Lung (tissue), 16 donors: ENCODE results near the gene TSPYL1. TPM values are rescaled to one million over a fixed set of nuclear protein-coding genes. Genes with fewer than 3 reads are reported as not detected.
A peak's percentile ranks its signal among the peaks of the same experiment; 100 is the strongest.

Experiments used
- ATAC-seq: fragments of 200-7000 bp; cut with Tn5 transposase; one replicate; pipeline ENCODE4 v1.9.1; 2020; ENCODE audit warnings: moderate number of reproducible peaks; ENCODE audit not compliant: insufficient read depth, low FRiP score
- DNase-seq, 3 donors: peaks; one replicate each; pipeline ENCODE4 v3.0.0-alpha.2; 2013 to 2017
- H3K27ac ChIP-seq, 2 donors: one replicate each; pipeline ENCODE4 v1.5.1; 2013; ENCODE audit warnings: mild to moderate bottlenecking in 2 of 2, moderate library complexity in 2 of 2, control low read depth in 1 of 2, inconsistent platforms in 1 of 2, low read depth in 1 of 2, low read length in 1 of 2
- H3K27me3 ChIP-seq, 3 donors: one replicate each; pipeline ENCODE4 v1.5.1; 2013; ENCODE audit warnings: low read length in 2 of 3; ENCODE audit not compliant: control insufficient read depth in 3 of 3, insufficient read depth in 3 of 3
- H3K36me3 ChIP-seq, 4 donors: one replicate each; pipeline ENCODE4 v1.5.1; 2013; ENCODE audit warnings: low read length in 4 of 4, mild to moderate bottlenecking in 1 of 4, moderate library complexity in 1 of 4; ENCODE audit not compliant: control insufficient read depth in 4 of 4, insufficient read depth in 4 of 4
- H3K4me1 ChIP-seq, 5 donors: one replicate each; pipeline ENCODE4 v1.5.1; 2013; ENCODE audit warnings: low read length in 5 of 5, mild to moderate bottlenecking in 2 of 5, moderate library complexity in 1 of 5; ENCODE audit not compliant: control insufficient read depth in 5 of 5, insufficient read depth in 5 of 5
- H3K4me3 ChIP-seq: one replicate; pipeline ENCODE4 v1.5.1; 2013; ENCODE audit warnings: mild to moderate bottlenecking, control low read depth, moderate library complexity
- H3K9ac ChIP-seq, 2 donors: one replicate each; pipeline ENCODE4 v1.5.1; 2013; ENCODE audit warnings: low read length in 2 of 2, control low read depth in 1 of 2; ENCODE audit not compliant: insufficient read depth in 1 of 2
- H3K9me3 ChIP-seq, 4 donors: one replicate each; pipeline ENCODE4 v1.5.1; 2013; ENCODE audit warnings: low read length in 3 of 4, mild to moderate bottlenecking in 1 of 4, moderate library complexity in 1 of 4; ENCODE audit not compliant: control insufficient read depth in 4 of 4, insufficient read depth in 3 of 4
- WGBS, 2 donors: extraction: QIAGEN DNeasy Blood & Tissue Kit; methylation state at CpG; one replicate each; pipeline ENCODE4 v1.1.7; 2013; 5-methylcytosine and 5-hydroxymethylcytosine counted together
- long read RNA-seq, 5 donors: transcript quantifications; one replicate each; lab custom pipeline, GENCODE V29; 2026
- polyA plus RNA-seq, 2 donors: library from polyadenylated mRNA; stranded (reverse); fragments of 200-250 nt; gene quantifications; one replicate each; pipeline ENCODE4 v1.2.1, GENCODE V29; 2013
- total RNA-seq, 2 donors: library from RNA; depleted of rRNA in 1 of 2; stranded (reverse); fragments of >200 nt in 1 of 2; gene quantifications; one replicate each; pipeline ENCODE4 v1.2.1, GENCODE V29; 2014 to 2021
- TF ChIP-seq, protein P1 (sequence below): IDR thresholded peaks from 2 replicates; pipeline ENCODE4 v1.5.1; 2012; ENCODE audit warnings: mild to moderate bottlenecking; ENCODE audit errors: control extremely low read depth, extremely low read depth
- donor health status: control.
- donor health status: control.
- donor health status: Bipolar disorder and iron deficiency.
- donor health status: healthy.
- donor health status: DM: yes; HTN: yes; CAD: no.

Gene TSPYL1
- total RNA-seq (10 to 100 TPM; 67.8 to 68.8 TPM), polyA plus RNA-seq (10 to 100 TPM; 16.3 to 25.1 TPM)
- long read RNA-seq, donor 1, transcript TSPYL1-201 (1 exons, 3,326 nt): major isoform, 157 of 157 reads
- long read RNA-seq, donor 1, partial matches to known transcripts: 0 of 157 reads
- long read RNA-seq, donor 1, other reads (novel, unspliced or antisense): 0 of 157 reads
- long read RNA-seq, donor 2, transcript TSPYL1-201 (1 exons, 3,326 nt): major isoform, 51 of 51 reads
- long read RNA-seq, donor 2, partial matches to known transcripts: 0 of 51 reads
- long read RNA-seq, donor 2, other reads (novel, unspliced or antisense): 0 of 51 reads
- long read RNA-seq, donor 3, transcript TSPYL1-201 (1 exons, 3,326 nt): major isoform, 75 of 75 reads
- long read RNA-seq, donor 3, partial matches to known transcripts: 0 of 75 reads
- long read RNA-seq, donor 3, other reads (novel, unspliced or antisense): 0 of 75 reads
- long read RNA-seq, donor 4, transcript TSPYL1-201 (1 exons, 3,326 nt): major isoform, 51 of 51 reads
- long read RNA-seq, donor 4, partial matches to known transcripts: 0 of 51 reads
- long read RNA-seq, donor 4, other reads (novel, unspliced or antisense): 0 of 51 reads
- long read RNA-seq, donor 5, transcript TSPYL1-201 (1 exons, 3,326 nt): major isoform, 166 of 166 reads
- long read RNA-seq, donor 5, partial matches to known transcripts: 0 of 166 reads
- long read RNA-seq, donor 5, other reads (novel, unspliced or antisense): 0 of 166 reads

GRCh38 chr6:116279232-116280160 is at the start of gene TSPYL1:
TSPYL1 (minus strand) TSS chr6:116279930; CDS start chr6:116279830, 100 bp downstream.
- Histone ChIP-seq H3K36me3 (peaks cover 0 to 25% (median 7%) of the 10 kb centered on the region in 4 donors), H3K4me3 (peak within 1 kb of the TSS; percentile 96), H3K9me3 (no peaks in the 10 kb centered on the region), H3K4me1 (peaks cover 5 to 40% (median 14%) of the 10 kb centered on the region in 5 donors), H3K27me3 (no peaks in the 10 kb centered on the region), H3K9ac (peak within 1 kb of the TSS; percentile 87 to 100), H3K27ac (peak within 1 kb of the TSS; percentile 96 to 100)
- TF ChIP-seq, protein P1, sequence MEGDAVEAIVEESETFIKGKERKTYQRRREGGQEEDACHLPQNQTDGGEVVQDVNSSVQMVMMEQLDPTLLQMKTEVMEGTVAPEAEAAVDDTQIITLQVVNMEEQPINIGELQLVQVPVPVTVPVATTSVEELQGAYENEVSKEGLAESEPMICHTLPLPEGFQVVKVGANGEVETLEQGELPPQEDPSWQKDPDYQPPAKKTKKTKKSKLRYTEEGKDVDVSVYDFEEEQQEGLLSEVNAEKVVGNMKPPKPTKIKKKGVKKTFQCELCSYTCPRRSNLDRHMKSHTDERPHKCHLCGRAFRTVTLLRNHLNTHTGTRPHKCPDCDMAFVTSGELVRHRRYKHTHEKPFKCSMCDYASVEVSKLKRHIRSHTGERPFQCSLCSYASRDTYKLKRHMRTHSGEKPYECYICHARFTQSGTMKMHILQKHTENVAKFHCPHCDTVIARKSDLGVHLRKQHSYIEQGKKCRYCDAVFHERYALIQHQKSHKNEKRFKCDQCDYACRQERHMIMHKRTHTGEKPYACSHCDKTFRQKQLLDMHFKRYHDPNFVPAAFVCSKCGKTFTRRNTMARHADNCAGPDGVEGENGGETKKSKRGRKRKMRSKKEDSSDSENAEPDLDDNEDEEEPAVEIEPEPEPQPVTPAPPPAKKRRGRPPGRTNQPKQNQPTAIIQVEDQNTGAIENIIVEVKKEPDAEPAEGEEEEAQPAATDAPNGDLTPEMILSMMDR: no peak
- DNase-seq: peak; percentile 99 to 100 (median 99)
- peak; percentile 98 for ATAC-seq
- 0 to 1% methylated on average over 71 of the region's 71 CpGs for WGBS, 2 donors

DNA sequence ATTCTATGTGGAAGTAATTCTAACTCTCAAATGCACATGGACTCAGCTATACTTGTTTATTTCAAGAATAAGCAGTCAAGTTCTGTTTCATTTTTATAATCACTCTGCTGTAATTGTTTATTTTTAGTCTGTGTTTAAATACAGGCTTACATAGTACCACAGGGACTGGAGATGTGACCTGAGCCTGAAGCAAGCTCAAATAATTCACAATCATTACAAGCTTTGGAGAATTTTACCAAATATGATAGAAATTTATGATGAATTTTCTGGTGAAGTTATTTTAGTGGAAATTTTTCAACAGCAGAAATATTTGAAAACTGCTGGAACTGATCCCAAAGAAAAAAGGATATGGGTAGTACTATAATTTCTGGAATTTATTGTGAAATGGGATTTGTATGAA is 49.4 kb upstream of the TSPYL1 start:
- DNase-seq (peak in 2 of 3 donors; percentile 57 to 61), ATAC-seq (no peak)
- Histone ChIP-seq H3K36me3 (no peaks in the 10 kb centered on the region), H3K9me3 (no peaks in the 10 kb centered on the region), H3K27ac (no peak overlapping the region), H3K9ac (no peak overlapping the region), H3K27me3 (no peaks in the 10 kb centered on the region), H3K4me3 (no peak overlapping the region), H3K4me1 (peaks cover 0 to 37% (median 12%) of the 10 kb centered on the region in 5 donors)
- TF ChIP-seq, protein P1: no peak

GRCh38 chr6:116328528-116328903 is 48.8 kb upstream of the TSPYL1 start:
- 78 to 79% methylated on average over 1 of the region's 1 CpG for WGBS, 2 donors
- TF ChIP-seq, protein P1: no peak
- Histone ChIP-seq H3K4me3 (no peak overlapping the region), H3K9me3 (no peaks in the 10 kb centered on the region), H3K9ac (no peak overlapping the region), H3K27me3 (no peaks in the 10 kb centered on the region), H3K4me1 (peaks cover 0 to 37% (median 12%) of the 10 kb centered on the region in 5 donors), H3K27ac (peak overlapping the region in 1 of 2 donors; percentile 65), H3K36me3 (no peaks in the 10 kb centered on the region)
- no peak for ATAC-seq
- DNase-seq: peak in 2 of 3 donors; percentile 29 to 49
